Posterior vena cava (tissue), 2 donors: ENCODE measurements around the gene MAPK12. TPM values are rescaled to one million over a fixed set of nuclear protein-coding genes. Genes with fewer than 3 reads are reported as not detected.
A peak's percentile ranks its signal among the peaks of the same experiment; 100 is the strongest.

ENCODE experiments used
- DNase-seq: peaks from one replicate; pipeline ENCODE4 v3.0.0-alpha.2; 2020; ENCODE audit warnings: low spot score
- intact Hi-C, 2 donors: fragments of 100-400 bp; cut with DNase I; formaldehyde crosslinking; loops; one replicate each; pipeline versions ENCODE4 v1.14.1 to v1.14.2; 2022 to 2023
- total RNA-seq, 2 donors: library from RNA; stranded (reverse); fragmentation: NEBNext Ultra II Directional; extraction: Animal tissue kit (Norgen Biotek cat#: 25700); gene quantifications; one replicate each; pipeline ENCODE4 v1.2.1, GENCODE V29; 2021
- donor health status: DM: yes; HTN: yes; CAD: no.
- donor health status: DM: yes; HTN: yes; CAD: no.

The MAPK12 gene
- total RNA-seq, 2 donors from 2014 or later: 10.4 to 13.2 TPM

- DNase-seq: no peak
- intact Hi-C loops: loop anchor here in 1 of 2 donors (10.0 kb wide), 1 partner anchor 291 kb away; no protein-coding TSS in a partner anchor
These were observed 35.2 kb downstream of the MAPK12 start for GRCh38 chr22:50226063-50226874.

GRCh38 chr22:50225200-50225969 is 36.1 kb downstream of the MAPK12 start:
- intact Hi-C loops: loop anchor here in 1 of 2 donors (10.0 kb wide), 1 partner anchor 291 kb away; no protein-coding TSS in a partner anchor
- no peak for DNase-seq

- no peak for DNase-seq
- intact Hi-C loops: loop anchor here in 1 of 2 donors (10.0 kb wide), 1 partner anchor 289 kb away; no protein-coding TSS in a partner anchor
These were observed 37.4 kb downstream of the MAPK12 start for GRCh38 chr22:50224071-50224470.

GRCh38 chr22:50222508-50222907 is 39.0 kb downstream of the MAPK12 start:
- intact Hi-C loops: loop anchor here in 1 of 2 donors (10.0 kb wide), 1 partner anchor 288 kb away; no protein-coding TSS in a partner anchor
- DNase-seq: no peak

- intact Hi-C loops: loop anchor here in 1 of 2 donors (10.0 kb wide), 1 partner anchor 287 kb away; no protein-coding TSS in a partner anchor
- peak; percentile 71 for DNase-seq
These were observed 39.8 kb downstream of the MAPK12 start for GRCh38 chr22:50221410-50222300.

GRCh38 chr22:50220603-50221409 is 40.7 kb downstream of the MAPK12 start:
- DNase-seq: peak; percentile 78
- intact Hi-C loops: loop anchor here in 1 of 2 donors (10.0 kb wide), 1 partner anchor 286 kb away; no protein-coding TSS in a partner anchor

- intact Hi-C loops: loop anchor here (10.0 kb wide), 2 partner anchors 285 to 435 kb away; no protein-coding TSS in a partner anchor
- DNase-seq: peak; percentile 76
These were observed 41.5 kb downstream of the MAPK12 start for GRCh38 chr22:50219800-50220602.

- peak; percentile 91 for DNase-seq
- intact Hi-C loops: loop anchor here in 1 of 2 donors (10.0 kb wide), 1 partner anchor 434 kb away; no protein-coding TSS in a partner anchor
These were observed 42.3 kb downstream of the MAPK12 start for GRCh38 chr22:50218996-50219727.

- DNase-seq: peak; percentile 78
- intact Hi-C loops: loop anchor here in 1 of 2 donors (10.0 kb wide), 1 partner anchor 434 kb away; no protein-coding TSS in a partner anchor
These were observed 43.1 kb downstream of the MAPK12 start for GRCh38 chr22:50218153-50218995.

- peak; percentile 67 for DNase-seq
- intact Hi-C loops: loop anchor here in 1 of 2 donors (10.0 kb wide), 1 partner anchor 433 kb away; no protein-coding TSS in a partner anchor
These were observed 43.8 kb downstream of the MAPK12 start for GRCh38 chr22:50217543-50218152.

- intact Hi-C loops: loop anchor here in 1 of 2 donors (10.0 kb wide), 1 partner anchor 432 kb away; no protein-coding TSS in a partner anchor
- no peak for DNase-seq
These were observed 44.6 kb downstream of the MAPK12 start for GRCh38 chr22:50216684-50217520.

GRCh38 chr22:50216055-50216683 is 45.3 kb downstream of the MAPK12 start:
- DNase-seq: no peak
- intact Hi-C loops: loop anchor here in 1 of 2 donors (10.0 kb wide), 1 partner anchor 431 kb away; no protein-coding TSS in a partner anchor

- DNase-seq: no peak
- intact Hi-C loops: loop anchor here in 1 of 2 donors (10.0 kb wide), 1 partner anchor 431 kb away; no protein-coding TSS in a partner anchor
These were observed 46.0 kb downstream of the MAPK12 start for GRCh38 chr22:50215297-50216054.
